Transverse colon (tissue), 4 donors: ENCODE data around the gene ANO1. TPM values are rescaled to one million over a fixed set of nuclear protein-coding genes. Genes with fewer than 3 reads are reported as not detected.
A peak's percentile ranks its signal among the peaks of the same experiment; 100 is the strongest.

Experiments used
- DNase-seq: peaks from one replicate; pipeline ENCODE4 v3.0.0-alpha.2; 2019
- H3K27ac ChIP-seq, 4 donors: fragments of 200-600 bp; sonication (generic); 2 replicates each; pipeline ENCODE4 v1.5.1; 2016 to 2018; ENCODE audit warnings: inconsistent platforms in 4 of 4
- H3K27me3 ChIP-seq: fragments of 200-600 bp; sonication (generic); 2 replicates; pipeline ENCODE4 v1.5.1; 2017; ENCODE audit warnings: inconsistent platforms
- H3K36me3 ChIP-seq, 4 donors: fragments of 200-600 bp; sonication (generic); 2 replicates each; pipeline ENCODE4 v1.5.1; 2017 to 2019; ENCODE audit warnings: inconsistent platforms in 4 of 4
- H3K4me1 ChIP-seq, 4 donors: fragments of 200-600 bp; sonication (generic); 2 replicates each; pipeline ENCODE4 v1.5.1; 2017 to 2020; ENCODE audit warnings: inconsistent platforms in 4 of 4
- H3K4me3 ChIP-seq, 4 donors: fragments of 200-600 bp; sonication (generic); 1 replicate in 1 of 4; 2 replicates in 3 of 4; pipeline versions ENCODE4 v1.5.1 to v1.6.1; 2017 to 2019; ENCODE audit warnings: inconsistent platforms in 4 of 4
- H3K9me3 ChIP-seq, 2 donors: fragments of 200-600 bp; sonication (generic); 2 replicates each; pipeline ENCODE4 v1.5.1; 2017 to 2019; ENCODE audit warnings: inconsistent platforms in 2 of 2
- EP300 ChIP-seq: sonication (generic); formaldehyde crosslinking; IDR thresholded peaks from one replicate; pipeline ENCODE4 v1.6.1; 2017; ENCODE audit warnings: antibody characterized with exemption, low read depth
- POLR2A ChIP-seq: fragments of 450-650 bp; IDR thresholded peaks from one replicate; pipeline ENCODE4 v1.6.1; 2016; ENCODE audit warnings: antibody characterized with exemption, mild to moderate bottlenecking, moderate library complexity
- POLR2AphosphoS5 ChIP-seq, 3 donors: sonication (generic); formaldehyde crosslinking; IDR thresholded peaks; one replicate each; pipeline ENCODE4 v1.6.1; 2016; ENCODE audit warnings: antibody characterized with exemption in 3 of 3
- WGBS, 2 donors: methylation state at CpG; one replicate each; pipeline ENCODE4 v1.1.5; 2018; ENCODE audit warnings: low coverage in 1 of 2; 5-methylcytosine and 5-hydroxymethylcytosine counted together
- in situ Hi-C, 4 donors: fragments of 200-750 bp; cut with MboI; loops; one replicate each; pipeline versions ENCODE4 v1.15.0 to v1.15.1; 2017; ENCODE audit warnings: low sequenced_read_pairs in 3 of 4, low pct_ligation_motif_present in 1 of 4, low pct_unique_long_range_greater_than_20kb in 1 of 4
- intact Hi-C: fragments of 100-400 bp; cut with DNase I; formaldehyde crosslinking; loops from one replicate; pipeline ENCODE4 v1.15.1; 2023; ENCODE audit warnings: low total_unique reads
- total RNA-seq, 4 donors: library from RNA; depleted of rRNA; stranded (reverse); fragments of >200 nt; gene quantifications; one replicate each; pipeline ENCODE4 v1.1.0, GENCODE V29; 2016
- TF ChIP-seq, protein P1 (sequence below), 5 experiments: fragments of 200-600 bp in 3 of 5; fragments of 450-650 bp in 2 of 5; sonication (generic) in 3 of 5; IDR thresholded peaks; 1 replicate in 2 of 5; 2 replicates in 3 of 5; pipeline ENCODE4 v1.5.1; 2016 to 2017; ENCODE audit warnings: antibody characterized with exemption in 5 of 5, inconsistent platforms in 3 of 5, mild to moderate bottlenecking in 2 of 5, moderate library complexity in 1 of 5

ANO1 gene
- total RNA-seq, 4 donors from 2014 or later = 7.9 to 20.9 (median 11.3) TPM

DNA sequence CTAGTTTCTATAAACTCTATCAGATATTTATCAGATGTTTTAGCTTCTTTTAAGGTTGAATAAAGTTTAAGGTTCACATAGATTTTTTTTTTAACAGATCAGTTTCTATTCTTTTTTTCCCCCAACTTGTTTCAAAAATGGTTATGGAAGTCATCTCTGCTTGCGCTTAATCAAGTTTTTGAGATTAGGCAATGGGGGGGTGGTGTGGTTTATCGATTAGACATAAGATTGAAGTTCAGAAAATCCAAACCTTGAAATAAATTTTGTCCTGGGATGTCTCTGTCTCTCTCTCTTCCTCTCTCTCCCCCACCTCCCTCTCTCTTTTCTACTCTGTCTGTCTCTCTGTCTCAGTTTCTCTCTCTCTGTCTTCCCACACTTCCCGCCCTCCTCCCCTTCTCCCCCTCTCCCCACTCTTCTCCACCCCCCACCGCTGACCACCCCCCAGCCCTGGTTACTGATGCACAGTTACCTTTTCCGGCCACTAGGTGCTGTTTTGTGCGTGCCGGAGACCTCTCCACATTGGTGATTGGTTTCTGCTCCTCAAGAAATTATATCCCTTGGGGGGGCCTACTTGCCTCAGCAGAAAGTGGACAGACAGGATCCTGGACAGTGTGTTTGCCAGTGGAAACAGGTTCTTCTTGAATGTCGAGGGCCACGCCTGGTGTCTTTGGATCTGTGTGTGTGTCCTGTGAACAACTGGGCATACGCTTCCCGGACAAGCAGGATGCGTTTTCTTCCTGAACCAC lies 29.7 kb upstream of the ANO1 start:
- intact Hi-C loops (no loop called here), in situ Hi-C loops (no loop called here)
- Histone ChIP-seq H3K27ac (peak overlapping the region in 2 of 4 donors; percentile 49 to 59), H3K4me1 (no peaks in the 10 kb centered on the region), H3K9me3 (peaks cover 6 to 7% of the 10 kb centered on the region in 2 donors), H3K36me3 (no peaks in the 10 kb centered on the region), H3K4me3 (no peak overlapping the region), H3K27me3 (peaks cover 20% of the 10 kb centered on the region)
- peak; percentile 11 for DNase-seq
- no peak for TF ChIP-seq EP300
- TF ChIP-seq, protein P1, sequence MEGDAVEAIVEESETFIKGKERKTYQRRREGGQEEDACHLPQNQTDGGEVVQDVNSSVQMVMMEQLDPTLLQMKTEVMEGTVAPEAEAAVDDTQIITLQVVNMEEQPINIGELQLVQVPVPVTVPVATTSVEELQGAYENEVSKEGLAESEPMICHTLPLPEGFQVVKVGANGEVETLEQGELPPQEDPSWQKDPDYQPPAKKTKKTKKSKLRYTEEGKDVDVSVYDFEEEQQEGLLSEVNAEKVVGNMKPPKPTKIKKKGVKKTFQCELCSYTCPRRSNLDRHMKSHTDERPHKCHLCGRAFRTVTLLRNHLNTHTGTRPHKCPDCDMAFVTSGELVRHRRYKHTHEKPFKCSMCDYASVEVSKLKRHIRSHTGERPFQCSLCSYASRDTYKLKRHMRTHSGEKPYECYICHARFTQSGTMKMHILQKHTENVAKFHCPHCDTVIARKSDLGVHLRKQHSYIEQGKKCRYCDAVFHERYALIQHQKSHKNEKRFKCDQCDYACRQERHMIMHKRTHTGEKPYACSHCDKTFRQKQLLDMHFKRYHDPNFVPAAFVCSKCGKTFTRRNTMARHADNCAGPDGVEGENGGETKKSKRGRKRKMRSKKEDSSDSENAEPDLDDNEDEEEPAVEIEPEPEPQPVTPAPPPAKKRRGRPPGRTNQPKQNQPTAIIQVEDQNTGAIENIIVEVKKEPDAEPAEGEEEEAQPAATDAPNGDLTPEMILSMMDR (IDR thresholded peaks at IDR 0.05) = peak in 3 of 5 experiments; percentile 19 to 30 (median 23)
- 41% methylated on average over 11 of the region's 12 CpGs; no CpG with 5 or more reads in 1 of the 2 donors for WGBS, 2 donors

DNA sequence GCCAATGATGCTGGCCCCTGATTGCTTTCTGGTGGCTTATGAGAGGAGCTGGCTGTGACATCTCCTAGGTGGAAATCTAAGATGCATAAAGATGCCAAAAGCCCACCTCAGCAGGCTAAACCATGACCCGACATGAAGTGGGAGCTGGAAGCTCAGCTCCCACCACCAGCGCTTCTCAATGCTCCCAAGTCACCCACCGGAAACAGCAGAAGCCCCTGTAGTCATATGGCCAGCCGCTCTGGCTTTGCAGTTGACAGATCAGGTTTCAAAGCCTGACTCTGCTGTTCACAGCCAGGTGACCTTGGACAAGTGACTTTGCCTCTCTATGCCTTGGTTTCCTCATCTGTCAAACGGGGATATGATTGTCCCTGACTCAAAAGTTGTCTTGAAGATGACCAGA lies 29.1 kb upstream of the ANO1 start:
- no peaks in the 10 kb centered on the region for H3K36me3 ChIP-seq
- WGBS, 2 donors = 63% methylated on average over 5 of the region's 5 CpGs; no CpG with 5 or more reads in 1 of the 2 donors
- TF ChIP-seq POLR2A (no peak), POLR2AphosphoS5 (IDR thresholded peaks at IDR 0.05) (no peak), EP300 (no peak)
- TF ChIP-seq, protein P1 (IDR thresholded peaks at IDR 0.05) = no peak
- intact Hi-C loops = no loop called here
- peaks cover 24% of the 10 kb centered on the region for H3K27me3 ChIP-seq
- no peak for DNase-seq
- peak overlapping the region in 2 of 4 donors; percentile 49 to 59 for H3K27ac ChIP-seq
- in situ Hi-C loops = no loop called here
- H3K4me1 ChIP-seq = no peaks in the 10 kb centered on the region
- peaks cover 1 to 5% of the 10 kb centered on the region in 2 donors for H3K9me3 ChIP-seq
- H3K4me3 ChIP-seq = no peak overlapping the region

DNA sequence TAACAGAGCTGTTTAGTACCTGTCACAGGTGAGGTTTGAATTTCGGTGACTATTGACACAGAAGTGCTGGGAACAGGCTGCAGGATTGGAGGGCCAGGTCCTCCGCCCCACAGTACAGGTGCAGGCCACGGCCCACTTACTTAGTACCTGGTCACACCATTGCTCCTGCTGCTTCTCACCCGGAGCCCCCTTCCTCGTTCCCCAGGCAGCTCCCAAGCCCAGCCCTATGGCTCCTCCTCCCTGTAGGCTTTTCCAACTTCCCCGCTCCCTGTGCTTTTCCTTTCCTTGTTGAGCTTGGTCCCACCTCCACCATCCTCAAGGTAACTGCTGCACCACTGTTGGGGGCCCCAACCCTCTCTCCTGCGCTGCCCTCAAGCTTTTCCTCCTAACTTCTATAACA lies 27.9 kb upstream of the ANO1 start:
- 45 to 79% methylated on average over 4 to 7 of the region's 7 CpGs for WGBS, 2 donors
- TF ChIP-seq POLR2A (no peak), POLR2AphosphoS5 (IDR thresholded peaks at IDR 0.05) (no peak), EP300 (no peak)
- TF ChIP-seq, protein P1 (IDR thresholded peaks at IDR 0.05) = no peak
- Histone ChIP-seq H3K27me3 (peaks cover 29% of the 10 kb centered on the region), H3K4me1 (no peaks in the 10 kb centered on the region), H3K36me3 (no peaks in the 10 kb centered on the region), H3K4me3 (no peak overlapping the region), H3K9me3 (no peaks in the 10 kb centered on the region), H3K27ac (peak overlapping the region in 2 of 4 donors; percentile 10 to 59)
- DNase-seq = no peak
- intact Hi-C loops = no loop called here
- in situ Hi-C loops = no loop called here

DNA sequence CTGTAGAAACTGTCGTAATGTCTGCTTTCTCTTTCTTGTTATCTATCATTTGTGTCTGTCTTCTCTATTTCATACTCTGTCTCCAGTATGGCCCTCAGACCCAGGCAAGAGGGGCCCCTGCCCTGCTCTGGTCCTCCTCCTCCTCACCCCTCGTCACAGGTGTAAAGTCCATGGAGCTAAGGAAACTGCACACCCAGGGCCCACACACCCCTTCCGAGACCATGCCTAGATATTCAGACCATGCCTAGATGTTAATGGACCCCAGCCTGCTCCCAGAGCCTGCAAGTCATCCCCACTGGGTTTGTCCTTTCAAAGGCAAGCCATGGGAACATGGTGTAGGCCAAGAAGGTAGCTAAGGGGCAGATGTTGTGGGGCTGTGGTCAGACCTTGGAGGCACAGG lies 24.1 kb upstream of the ANO1 start:
- Histone ChIP-seq H3K27me3 (peaks cover 18% of the 10 kb centered on the region), H3K36me3 (no peaks in the 10 kb centered on the region), H3K27ac (no peak overlapping the region), H3K4me3 (no peak overlapping the region), H3K9me3 (no peaks in the 10 kb centered on the region), H3K4me1 (peaks cover 0 to 4% (median 0%) of the 10 kb centered on the region in 4 donors)
- no peak for TF ChIP-seq EP300
- TF ChIP-seq, protein P1 (IDR thresholded peaks at IDR 0.05) = no peak
- 78% methylated on average over 3 of the region's 3 CpGs for WGBS, 2 donors
- intact Hi-C loops = no loop called here
- in situ Hi-C loops = no loop called here
- no peak for DNase-seq
